HG02970 (cell line): ENCODE results near the gene KDM1A.
"Not testable (repeated sequence)": the region's sequence is repeated elsewhere in the genome, so short reads cannot be mapped to it uniquely, and the experiment has no call there.

ENCODE experiments used
- ATAC-seq: cut with Tn5 transposase; IDR thresholded peaks from one replicate; pipeline ENCODE4 v1.9.1; 2021; ENCODE audit warnings: mild to moderate bottlenecking, moderate library complexity, moderate number of reproducible peaks; ENCODE audit not compliant: unreplicated experiment, low FRiP score

KDM1A gene

GRCh38 chr1:23010025-23010424 lies 9.2 kb upstream of the KDM1A start:
- ATAC-seq = not testable (repeated sequence)

GRCh38 chr1:23013657-23014056 lies 5.6 kb upstream of the KDM1A start:
- no peak for ATAC-seq

- ATAC-seq = no peak
These were observed 591 bp upstream of the KDM1A start for GRCh38 chr1:23018661-23019093.

GRCh38 chr1:23019863-23020625 lies 776 bp downstream of the KDM1A start:
- ATAC-seq = peak; percentile 22

GRCh38 chr1:23020706-23021405 lies 1.6 kb downstream of the KDM1A start:
- ATAC-seq = no peak

- ATAC-seq = no peak
These were observed 2.6 kb downstream of the KDM1A start for GRCh38 chr1:23021834-23022233.

GRCh38 chr1:23023174-23023845 lies 4.0 kb downstream of the KDM1A start:
- no peak for ATAC-seq

- ATAC-seq = no peak
These were observed 7.3 kb downstream of the KDM1A start for GRCh38 chr1:23026568-23026967.

- ATAC-seq = no peak
These were observed 8.2 kb downstream of the KDM1A start for GRCh38 chr1:23027352-23027907.

GRCh38 chr1:23029337-23029736 lies 10.1 kb downstream of the KDM1A start:
- ATAC-seq = no peak

- no peak for ATAC-seq
These were observed 16.7 kb downstream of the KDM1A start for GRCh38 chr1:23035823-23036452.

- no peak for ATAC-seq
These were observed 17.9 kb downstream of the KDM1A start for GRCh38 chr1:23037081-23037740.

- ATAC-seq = no peak
These were observed 20.1 kb downstream of the KDM1A start for GRCh38 chr1:23039308-23039826.

- ATAC-seq = no peak
These were observed 21.2 kb downstream of the KDM1A start for GRCh38 chr1:23040509-23040908.

GRCh38 chr1:23044035-23044434 lies 24.8 kb downstream of the KDM1A start:
- ATAC-seq = no peak

- no peak for ATAC-seq
These were observed 30.9 kb downstream of the KDM1A start for GRCh38 chr1:23050201-23050600.

- no peak for ATAC-seq
These were observed 32.1 kb downstream of the KDM1A start for GRCh38 chr1:23051290-23051909.

GRCh38 chr1:23057301-23057700 lies 38.0 kb downstream of the KDM1A start:
- no peak for ATAC-seq

GRCh38 chr1:23062271-23062670 lies 43.0 kb downstream of the KDM1A start:
- ATAC-seq = no peak
